GM12865 (cell line): ENCODE data around the gene BEND6.

Experiments used
- DNase-seq: peaks from one replicate; pipeline ENCODE4 v3.0.0; 2010; ENCODE audit warnings: low read depth
- H3K4me3 ChIP-seq: 2 replicates; pipeline ENCODE4 v1.5.1; 2011; ENCODE audit warnings: mild to moderate bottlenecking, low read depth, low read length, control low read depth
- CTCF ChIP-seq: IDR thresholded peaks from 2 replicates; pipeline ENCODE4 v1.5.1; 2011; ENCODE audit warnings: low read length, control low read depth, low read depth, inconsistent platforms; ENCODE audit not compliant: insufficient read depth; ENCODE audit errors: missing control alignments

The BEND6 gene

GRCh38 chr6:57063847-57064246, 108.9 kb downstream of the BEND6 start:
- DNase-seq = no peak
- no peak overlapping the region for H3K4me3 ChIP-seq
- TF ChIP-seq CTCF = no peak

GRCh38 chr6:57064809-57065208, 109.9 kb downstream of the BEND6 start:
- no peak for DNase-seq
- no peak overlapping the region for H3K4me3 ChIP-seq
- no peak for TF ChIP-seq CTCF

GRCh38 chr6:57068061-57068460, 113.2 kb downstream of the BEND6 start:
- TF ChIP-seq CTCF = no peak
- no peak overlapping the region for H3K4me3 ChIP-seq
- no peak for DNase-seq

GRCh38 chr6:57069228-57069627, 114.3 kb downstream of the BEND6 start:
- H3K4me3 ChIP-seq = no peak overlapping the region
- TF ChIP-seq CTCF = no peak
- no peak for DNase-seq

GRCh38 chr6:57069920-57070331, 115.0 kb downstream of the BEND6 start:
- no peak for DNase-seq
- H3K4me3 ChIP-seq = no peak overlapping the region
- no peak for TF ChIP-seq CTCF

- TF ChIP-seq CTCF = no peak
- no peak for DNase-seq
- no peak overlapping the region for H3K4me3 ChIP-seq
Observed at GRCh38 chr6:57072108-57072507, 117.2 kb downstream of the BEND6 start.

- DNase-seq = no peak
- no peak overlapping the region for H3K4me3 ChIP-seq
- no peak for TF ChIP-seq CTCF
Observed at GRCh38 chr6:57074383-57074782, 119.5 kb downstream of the BEND6 start.
